ENCODE measurements around the gene ZNF454.

ZNF454 gene

DNA sequence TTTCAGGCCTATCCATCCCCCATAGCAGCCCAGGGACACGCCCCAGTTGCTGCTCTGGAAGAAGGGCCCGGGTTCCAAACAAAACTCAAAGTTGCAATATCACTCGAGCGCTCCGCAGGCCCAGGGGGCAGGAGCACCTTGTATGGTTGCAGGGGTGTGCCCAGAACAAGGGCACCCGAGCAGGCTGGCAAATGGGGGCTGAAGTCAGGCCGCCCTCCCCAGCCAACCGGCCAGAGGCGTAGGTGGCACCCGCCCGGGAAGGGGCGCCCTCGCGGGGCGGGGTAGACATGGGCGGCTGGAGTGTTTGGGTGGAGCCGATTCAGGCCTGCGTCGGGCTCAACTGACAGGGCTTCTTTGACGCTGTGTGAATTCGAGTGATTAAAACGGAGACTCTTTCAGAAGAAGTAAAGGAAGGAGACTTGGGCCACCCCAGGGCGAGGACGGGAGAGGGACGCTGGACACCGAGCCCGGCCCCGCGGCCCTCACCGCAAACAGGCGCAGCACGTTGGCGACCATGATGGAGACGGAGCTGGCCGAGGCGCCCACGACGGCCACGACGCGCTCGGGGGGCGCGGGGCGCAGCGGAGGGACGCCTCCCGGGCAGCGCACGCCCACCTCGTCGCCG lies 53.1 kb downstream of the ZNF454 start:
- Histone ChIP-seq H3F3A (ENCODE audit: low read depth) (no peaks in the 10 kb centered on the region), H2AFZ (ENCODE audit: low read length) (no peak overlapping the region), H3K4me2 (ENCODE audit: low read depth, low read length, poor library complexity, severe bottlenecking) (no peak overlapping the region), H3K9ac (ENCODE audit: low read depth, low read length, poor library complexity, severe bottlenecking) (no peak overlapping the region), H3K4me3 (ENCODE audit: low read length, poor library complexity, severe bottlenecking) (no peak overlapping the region), H3K9me3 (ENCODE audit: insufficient read depth, low read depth, low read length) (no peaks in the 10 kb centered on the region), H4K20me1 (ENCODE audit: insufficient read depth, low read length, poor library complexity, severe bottlenecking) (no peaks in the 10 kb centered on the region), H3K4me1 (ENCODE audit: insufficient read depth, low read length, poor library complexity, severe bottlenecking) (no peaks in the 10 kb centered on the region), H3K79me2 (ENCODE audit: insufficient read depth, low read length) (no peaks in the 10 kb centered on the region), H3K36me3 (ENCODE audit: insufficient read depth, low read length) (no peaks in the 10 kb centered on the region), H3K9me2 (replicated peaks; ENCODE audit: low read depth, low read length) (no peaks in the 10 kb centered on the region), H3K27me3 (ENCODE audit: insufficient read depth, low read length, poor library complexity, severe bottlenecking) (no peaks in the 10 kb centered on the region)
- TF ChIP-seq, protein P1, sequence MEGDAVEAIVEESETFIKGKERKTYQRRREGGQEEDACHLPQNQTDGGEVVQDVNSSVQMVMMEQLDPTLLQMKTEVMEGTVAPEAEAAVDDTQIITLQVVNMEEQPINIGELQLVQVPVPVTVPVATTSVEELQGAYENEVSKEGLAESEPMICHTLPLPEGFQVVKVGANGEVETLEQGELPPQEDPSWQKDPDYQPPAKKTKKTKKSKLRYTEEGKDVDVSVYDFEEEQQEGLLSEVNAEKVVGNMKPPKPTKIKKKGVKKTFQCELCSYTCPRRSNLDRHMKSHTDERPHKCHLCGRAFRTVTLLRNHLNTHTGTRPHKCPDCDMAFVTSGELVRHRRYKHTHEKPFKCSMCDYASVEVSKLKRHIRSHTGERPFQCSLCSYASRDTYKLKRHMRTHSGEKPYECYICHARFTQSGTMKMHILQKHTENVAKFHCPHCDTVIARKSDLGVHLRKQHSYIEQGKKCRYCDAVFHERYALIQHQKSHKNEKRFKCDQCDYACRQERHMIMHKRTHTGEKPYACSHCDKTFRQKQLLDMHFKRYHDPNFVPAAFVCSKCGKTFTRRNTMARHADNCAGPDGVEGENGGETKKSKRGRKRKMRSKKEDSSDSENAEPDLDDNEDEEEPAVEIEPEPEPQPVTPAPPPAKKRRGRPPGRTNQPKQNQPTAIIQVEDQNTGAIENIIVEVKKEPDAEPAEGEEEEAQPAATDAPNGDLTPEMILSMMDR (conservative IDR thresholded peaks at IDR 0.05; ENCODE audit: low read length) = no peak
- no peak for TF ChIP-seq EZH2phosphoT487 (IDR thresholded peaks at IDR 0.05; ENCODE audit: borderline replicate concordance)

DNA sequence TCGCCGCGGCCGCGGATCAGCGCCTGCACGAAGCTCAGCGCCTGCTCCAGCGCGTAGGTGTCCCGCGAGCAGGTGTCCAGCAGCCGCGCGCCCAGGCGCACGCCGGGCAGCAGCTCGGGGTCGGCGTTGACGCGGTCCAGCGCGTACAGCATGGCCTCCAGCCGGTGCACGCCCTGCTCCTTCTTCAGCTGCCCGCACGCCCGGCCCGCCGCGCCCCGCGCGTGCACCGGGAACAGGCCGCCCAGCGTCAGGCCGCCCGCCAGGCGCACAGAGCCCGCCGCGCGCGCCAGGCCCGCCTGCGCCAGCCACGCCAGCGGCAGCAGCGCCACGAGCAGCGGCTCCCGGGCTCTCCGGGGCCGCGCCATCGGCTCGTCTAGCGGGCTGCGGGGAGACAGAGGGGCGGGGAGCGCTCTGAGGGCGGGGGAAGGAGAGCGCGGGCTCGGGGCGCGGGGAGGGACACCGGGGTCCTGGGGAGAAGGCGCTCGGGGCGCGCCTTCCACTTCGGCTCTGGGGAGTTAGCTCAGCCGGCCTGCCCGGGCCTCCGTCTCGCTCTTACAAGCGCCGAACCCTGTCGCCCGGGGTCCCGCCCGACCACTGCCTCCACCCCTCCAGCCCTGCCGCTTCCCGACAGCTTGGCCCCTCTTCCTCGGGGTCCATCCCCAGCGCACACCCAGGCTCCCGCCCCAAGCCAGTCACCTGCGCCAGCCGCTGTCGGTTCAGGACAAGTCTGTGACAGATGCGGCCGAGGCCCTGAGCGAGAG lies 53.8 kb downstream of the ZNF454 start, which contains the start of gene GRM6:
GRM6 (minus strand) TSS at position 741 of the 761 bp plus-strand sequence; CDS start at position 365, 376 bp downstream.
- Histone ChIP-seq H2AFZ (ENCODE audit: low read length) (no peak within 1 kb of the TSS), H3K27me3 (ENCODE audit: insufficient read depth, low read length, poor library complexity, severe bottlenecking) (no peaks in the 10 kb centered on the region)
- TF ChIP-seq, protein P1 (conservative IDR thresholded peaks at IDR 0.05; ENCODE audit: low read length) = no peak
- TF ChIP-seq EZH2phosphoT487 (IDR thresholded peaks at IDR 0.05; ENCODE audit: borderline replicate concordance) = no peak

DNA sequence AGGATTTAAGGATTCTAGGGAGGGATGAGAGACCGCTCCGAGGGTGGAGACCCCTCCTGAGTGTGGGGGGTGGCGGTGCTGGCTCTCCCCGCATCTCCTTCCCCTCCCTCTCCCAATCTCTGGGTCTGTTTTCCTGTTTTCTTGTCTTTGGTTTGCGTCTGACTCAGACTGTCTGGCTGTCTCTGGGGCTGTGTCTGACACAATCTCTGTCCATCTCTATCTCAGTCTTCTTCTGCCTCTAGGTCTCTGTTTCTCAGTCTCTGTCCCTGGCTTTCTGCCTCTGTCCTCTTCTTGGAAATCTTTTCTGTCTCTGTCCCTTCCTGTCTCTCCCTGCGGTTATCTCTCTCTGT lies 54.3 kb downstream of the ZNF454 start:
- Histone ChIP-seq H3K79me2 (ENCODE audit: insufficient read depth, low read length) (no peaks in the 10 kb centered on the region), H3K9ac (ENCODE audit: low read depth, low read length, poor library complexity, severe bottlenecking) (no peak overlapping the region), H3K36me3 (ENCODE audit: insufficient read depth, low read length) (no peaks in the 10 kb centered on the region), H3K4me2 (ENCODE audit: low read depth, low read length, poor library complexity, severe bottlenecking) (no peak overlapping the region), H2AFZ (ENCODE audit: low read length) (no peak overlapping the region), H3F3A (ENCODE audit: low read depth) (no peaks in the 10 kb centered on the region), H3K9me3 (ENCODE audit: insufficient read depth, low read depth, low read length) (no peaks in the 10 kb centered on the region), H3K4me3 (ENCODE audit: low read length, poor library complexity, severe bottlenecking) (no peak overlapping the region), H3K27me3 (ENCODE audit: insufficient read depth, low read length, poor library complexity, severe bottlenecking) (no peaks in the 10 kb centered on the region), H3K9me2 (replicated peaks; ENCODE audit: low read depth, low read length) (no peaks in the 10 kb centered on the region), H3K4me1 (ENCODE audit: insufficient read depth, low read length, poor library complexity, severe bottlenecking) (no peaks in the 10 kb centered on the region), H4K20me1 (ENCODE audit: insufficient read depth, low read length, poor library complexity, severe bottlenecking) (no peaks in the 10 kb centered on the region)
- TF ChIP-seq, protein P1 (conservative IDR thresholded peaks at IDR 0.05; ENCODE audit: low read length) = no peak
- no peak for TF ChIP-seq EZH2phosphoT487 (IDR thresholded peaks at IDR 0.05; ENCODE audit: borderline replicate concordance)

More for the DNA sequence above, 53.8 kb downstream of the ZNF454 start, which contains the start of gene GRM6:
- Histone ChIP-seq H3F3A (ENCODE audit: low read depth) (no peaks in the 10 kb centered on the region), H3K4me1 (ENCODE audit: insufficient read depth, low read length, poor library complexity, severe bottlenecking) (no peaks in the 10 kb centered on the region), H3K79me2 (ENCODE audit: insufficient read depth, low read length) (no peaks in the 10 kb centered on the region), H3K4me2 (ENCODE audit: low read depth, low read length, poor library complexity, severe bottlenecking) (no peak within 1 kb of the TSS), H4K20me1 (ENCODE audit: insufficient read depth, low read length, poor library complexity, severe bottlenecking) (no peaks in the 10 kb centered on the region), H3K36me3 (ENCODE audit: insufficient read depth, low read length) (no peaks in the 10 kb centered on the region), H3K9me2 (replicated peaks; ENCODE audit: low read depth, low read length) (no peaks in the 10 kb centered on the region), H3K9me3 (ENCODE audit: insufficient read depth, low read depth, low read length) (no peaks in the 10 kb centered on the region), H3K9ac (ENCODE audit: low read depth, low read length, poor library complexity, severe bottlenecking) (no peak within 1 kb of the TSS), H3K4me3 (ENCODE audit: low read length, poor library complexity, severe bottlenecking) (no peak within 1 kb of the TSS)

Measured in Loucy (cell line).